Forelimb muscle (tissue), 1 donor: Measurements from ENCODE around the gene EPN2. TPM values are rescaled to one million over a fixed set of nuclear protein-coding genes. Genes with fewer than 3 reads are reported as not detected.
"Not testable (repeated sequence)": the region's sequence is repeated elsewhere in the genome, so short reads cannot be mapped to it uniquely, and the experiment has no call there.

Experiments
- DNase-seq: peaks from one replicate; pipeline ENCODE4 v3.0.0-alpha.2; 2013; ENCODE audit warnings: low read depth
- polyA plus RNA-seq: library from polyadenylated mRNA; unstranded; fragments of 120-200 nt; gene quantifications from one replicate; pipeline ENCODE4 v1.2.1, GENCODE V29; 2013; ENCODE audit not compliant: insufficient read length

Gene EPN2
- polyA plus RNA-seq, 1 donor, result 21.6 TPM

DNA sequence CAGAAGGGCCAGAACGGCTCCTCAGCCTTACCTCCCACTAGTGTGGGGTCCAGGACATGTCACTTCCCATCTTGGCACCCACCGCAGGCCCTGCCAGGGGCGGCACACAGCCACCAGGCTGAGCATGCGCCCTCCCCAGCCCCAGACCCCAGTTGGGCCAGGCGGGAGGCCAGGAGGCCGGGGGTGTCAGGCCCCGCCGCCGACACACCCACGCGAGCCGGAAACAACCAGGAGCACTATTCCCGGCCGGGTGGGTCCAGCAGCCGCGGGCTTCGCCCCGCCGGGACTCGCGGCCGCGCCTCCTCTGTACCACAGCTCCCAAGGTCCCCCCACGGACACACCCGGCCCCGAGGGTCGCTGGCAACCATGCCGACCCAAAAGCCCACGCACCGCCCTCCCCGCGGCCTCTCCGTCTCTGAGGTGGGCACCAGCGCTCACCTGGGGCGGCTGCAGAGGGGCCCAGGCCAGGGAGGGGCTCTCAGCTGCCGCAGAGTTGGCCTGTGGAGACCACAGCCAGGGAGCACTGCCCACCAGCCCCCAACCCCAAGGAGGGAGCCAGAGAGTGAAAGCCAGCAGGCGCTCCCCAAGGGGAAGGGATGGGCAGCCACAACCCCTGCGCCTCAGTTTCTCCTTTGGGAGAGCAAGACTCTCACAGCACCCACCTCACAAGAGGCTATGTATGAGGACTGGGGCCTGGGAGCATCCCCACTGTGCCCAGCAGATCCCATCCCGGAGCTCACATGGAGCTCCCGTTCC, 107.3 kb downstream of the EPN2 start:
- no peak for DNase-seq

GRCh38 chr17:19345067-19345460, 107.9 kb downstream of the EPN2 start:
- no peak for DNase-seq

GRCh38 chr17:19345486-19346350, 108.6 kb downstream of the EPN2 start:
- DNase-seq, result no peak

DNA sequence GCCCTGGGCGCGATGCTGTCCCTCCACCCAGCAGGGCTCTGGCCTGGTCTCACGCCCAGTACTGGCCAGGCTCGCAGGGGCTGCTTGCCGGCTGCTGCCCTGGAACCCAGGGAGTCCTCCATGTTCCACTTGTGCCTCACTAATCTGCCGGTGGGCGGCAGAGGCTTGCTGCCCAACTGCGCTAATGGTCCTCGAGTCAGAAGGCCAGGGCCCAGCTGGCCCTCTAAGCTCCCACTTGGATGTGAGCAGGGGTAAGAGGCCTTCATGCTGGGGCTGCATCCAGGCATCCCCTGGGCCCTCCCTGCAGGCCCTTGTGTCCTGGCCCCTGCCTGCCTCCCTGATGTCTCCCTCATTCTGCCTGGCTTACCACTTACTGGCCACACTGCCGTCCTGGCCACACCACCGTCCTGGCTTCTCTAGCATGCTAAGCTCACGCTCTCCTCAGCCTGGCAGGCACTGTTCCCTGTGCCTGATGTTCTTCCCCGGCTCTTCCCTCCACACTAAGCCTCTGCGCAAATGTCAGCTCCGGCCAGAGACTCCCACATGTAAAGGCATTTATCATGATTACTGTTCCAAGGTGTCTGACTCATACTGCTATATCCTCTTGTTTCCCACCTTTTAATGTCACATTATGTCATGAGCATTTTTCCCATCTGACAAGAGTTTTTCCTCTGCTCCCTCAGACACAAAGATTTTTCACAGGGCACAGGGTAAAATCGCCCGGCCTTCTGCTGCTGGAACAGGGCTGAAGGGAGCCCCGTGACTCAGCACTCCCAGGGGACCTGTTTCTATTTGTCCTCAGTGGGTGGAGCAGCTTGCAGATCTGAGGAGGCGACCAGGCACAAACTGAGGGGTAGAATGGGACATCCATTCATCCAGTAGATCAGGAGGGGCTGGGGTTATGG, 109.4 kb downstream of the EPN2 start:
- peak; percentile 46 for DNase-seq

DNA sequence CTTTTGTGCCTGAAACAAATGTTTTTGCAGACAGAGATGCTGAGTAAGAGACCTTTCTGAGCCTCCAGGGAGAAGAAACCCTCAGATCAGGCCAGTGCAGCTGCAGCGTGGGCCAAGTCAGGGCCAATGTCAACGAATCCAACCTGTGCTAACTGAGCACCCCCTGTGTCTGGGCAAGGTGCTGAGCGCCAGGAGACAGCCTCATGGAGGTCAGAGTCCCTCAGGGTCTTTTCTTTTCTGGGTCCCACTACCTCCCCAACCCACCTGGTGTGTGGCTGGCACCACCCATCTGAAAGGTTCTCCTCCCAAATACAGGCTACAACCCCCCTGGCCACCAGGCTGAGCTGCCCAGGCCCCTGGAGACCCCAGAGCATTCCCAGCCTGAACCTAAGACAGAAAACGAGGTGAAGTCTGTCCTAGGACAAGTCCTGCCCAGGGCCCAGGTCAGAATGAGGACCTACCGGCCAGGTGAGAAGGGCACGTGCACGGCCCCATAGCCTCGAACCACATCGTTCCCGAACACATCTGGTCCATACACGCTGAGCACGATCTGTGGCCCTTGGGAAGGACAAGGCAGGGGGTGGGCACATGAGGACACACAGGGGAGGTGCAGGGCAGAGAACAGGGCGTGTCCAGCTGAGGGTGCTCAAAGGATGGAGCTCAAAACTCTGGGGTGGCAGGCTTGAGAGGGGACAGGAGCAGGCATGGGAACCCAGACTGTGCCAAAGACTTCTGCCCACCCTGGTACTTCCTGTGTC, 110.3 kb downstream of the EPN2 start:
- DNase-seq, result no peak

GRCh38 chr17:19348081-19348650, 111.0 kb downstream of the EPN2 start:
- no peak for DNase-seq

GRCh38 chr17:19348806-19349205, 111.6 kb downstream of the EPN2 start:
- no peak for DNase-seq

DNA sequence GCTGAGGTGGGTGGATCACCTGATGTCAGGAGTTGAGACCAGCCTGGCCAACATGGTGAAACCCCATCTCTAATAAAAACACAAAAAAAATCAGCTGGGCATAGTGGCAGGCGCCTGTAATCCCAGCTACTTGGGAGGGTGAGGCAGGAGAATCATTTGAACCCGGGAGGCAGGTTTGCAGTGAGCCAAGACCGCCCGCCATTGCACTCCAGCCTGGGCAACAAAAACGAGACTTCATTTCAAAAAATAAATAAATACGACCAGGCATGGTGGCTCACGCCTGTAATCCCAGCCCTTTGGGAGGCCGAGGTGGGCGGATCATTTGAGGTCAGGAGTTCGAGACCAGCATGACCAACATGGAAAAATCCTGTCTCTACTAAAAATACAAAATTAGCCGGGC, 116.2 kb downstream of the EPN2 start:
- not testable (repeated sequence) for DNase-seq

DNA sequence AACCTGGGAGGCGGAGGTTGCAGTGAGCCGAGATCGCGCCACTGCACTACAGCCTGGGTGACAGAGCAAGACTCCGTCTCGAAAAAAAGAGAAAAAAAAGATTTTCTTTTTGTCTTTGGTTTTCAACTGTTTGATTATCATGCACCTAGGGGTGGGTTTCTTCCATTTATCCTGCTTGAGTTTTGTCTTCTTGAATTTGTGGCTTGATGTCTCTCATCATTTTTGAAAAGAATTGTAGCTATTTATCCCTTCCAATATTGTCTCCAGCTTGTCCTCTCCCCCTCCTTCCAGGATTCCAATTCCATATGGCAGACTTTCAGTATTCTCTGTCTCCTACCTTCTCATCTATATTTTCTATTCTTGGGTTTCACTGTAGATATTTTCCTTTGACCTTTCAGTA, 117.6 kb downstream of the EPN2 start:
- DNase-seq, result no peak

- DNase-seq, result no peak
These were observed 120.2 kb downstream of the EPN2 start for GRCh38 chr17:19357351-19357750.

- no peak for DNase-seq
These were observed 120.6 kb downstream of the EPN2 start for GRCh38 chr17:19357761-19358160.

- DNase-seq, result no peak
These were observed 122.0 kb downstream of the EPN2 start for GRCh38 chr17:19359151-19359550.

DNA sequence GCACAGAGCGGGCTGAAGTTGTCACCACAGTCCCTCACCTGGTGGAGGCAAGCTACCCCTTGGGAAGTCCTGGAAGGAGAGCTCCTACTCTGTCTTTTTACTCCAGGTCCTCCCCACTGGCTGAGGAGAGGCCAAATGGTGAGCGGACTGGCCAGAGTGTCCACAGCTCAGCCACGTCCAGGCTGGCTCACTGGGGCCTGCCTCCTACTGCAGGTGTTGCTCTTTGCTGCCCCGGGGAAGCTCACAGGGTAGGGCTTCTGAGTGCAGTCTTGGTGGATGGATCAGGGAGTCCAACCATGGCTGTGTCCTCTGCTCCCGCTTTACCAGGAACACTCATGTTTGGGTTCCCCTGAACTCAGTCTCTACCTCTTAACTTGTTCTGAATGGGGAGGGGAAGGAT, 122.7 kb downstream of the EPN2 start:
- DNase-seq, result no peak

DNA sequence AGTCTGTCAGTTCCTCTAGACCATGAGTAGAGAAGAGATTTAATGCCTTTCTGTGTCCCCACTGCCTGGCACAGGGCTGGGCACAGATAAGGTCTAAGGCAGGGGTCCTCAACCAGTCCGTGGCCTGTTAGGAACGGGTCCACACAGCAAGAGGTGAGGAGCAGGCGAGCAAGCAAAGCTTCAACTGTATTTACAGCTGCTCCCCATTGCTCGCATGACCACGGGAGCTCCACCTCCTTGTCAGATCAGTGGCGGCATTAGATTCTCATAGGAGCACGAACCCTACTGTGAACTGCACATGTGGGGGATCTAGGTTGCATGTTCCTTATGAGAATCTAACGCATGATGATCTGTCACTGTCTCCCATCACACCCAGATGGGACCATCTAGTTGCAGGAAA, 123.6 kb downstream of the EPN2 start:
- no peak for DNase-seq

GRCh38 chr17:19361326-19361725, 124.2 kb downstream of the EPN2 start:
- no peak for DNase-seq

DNA sequence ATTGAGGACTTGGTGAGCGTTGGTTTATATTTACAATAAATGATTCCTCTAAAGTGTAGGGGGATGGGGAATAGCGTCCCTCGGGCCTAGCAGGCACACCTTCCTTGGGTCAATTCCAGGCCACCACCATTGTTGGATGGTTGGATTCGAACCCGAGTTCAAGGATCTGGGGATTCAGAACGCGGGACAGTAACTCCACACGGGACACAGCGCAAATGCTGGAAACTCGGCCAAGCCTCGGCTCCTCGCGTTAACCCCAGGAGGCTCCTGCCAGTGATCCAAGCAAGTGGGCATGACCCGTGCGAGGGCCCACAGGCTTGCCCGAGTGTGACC, 124.7 kb downstream of the EPN2 start:
- DNase-seq, result no peak

DNA sequence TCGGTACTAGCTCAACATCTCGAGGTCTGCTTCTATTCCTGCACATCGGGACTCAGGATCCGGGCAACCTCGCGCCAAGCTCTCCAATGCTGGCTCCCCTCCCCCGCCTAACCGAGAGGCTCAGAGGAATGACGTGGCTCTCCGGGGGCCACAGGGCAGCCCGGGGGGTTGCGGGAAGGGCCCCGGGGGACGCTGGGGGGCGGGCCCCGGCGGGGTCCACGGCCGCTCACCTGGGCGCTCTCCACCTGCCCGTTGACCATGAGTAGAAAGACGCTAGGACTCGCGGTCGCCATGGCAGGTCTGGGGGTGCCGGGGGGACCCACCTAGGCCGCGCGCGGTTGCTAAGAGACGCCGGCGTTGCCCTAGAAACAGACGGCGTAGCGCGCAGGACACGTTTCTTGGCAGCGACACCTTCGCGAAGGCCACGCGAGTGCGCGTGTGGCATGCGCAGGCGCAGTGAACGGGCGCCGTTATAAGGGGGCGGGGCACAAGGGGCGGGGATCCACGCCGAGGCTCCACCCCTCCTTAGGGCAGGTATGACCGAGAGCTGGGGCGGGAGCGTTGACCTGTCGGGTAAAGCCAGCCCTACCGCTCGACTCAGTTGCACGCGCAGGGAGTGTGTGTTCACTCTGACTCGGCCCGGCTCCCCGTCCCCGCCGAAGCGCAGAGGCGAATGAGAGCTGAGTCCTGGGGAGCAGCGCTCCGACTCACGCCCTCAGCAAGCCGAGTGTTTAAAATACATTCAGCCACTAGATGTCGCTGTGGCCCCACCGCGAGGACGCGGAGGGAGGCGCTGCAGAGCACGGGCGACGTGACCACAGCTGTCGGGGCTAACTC, 125.3 kb downstream of the EPN2 start, which contains the start of gene B9D1:
TSS of gene B9D1 (minus strand) at position 447 of the 837 bp plus-strand sequence. CDS start at position 293, 154 bp downstream.
- DNase-seq, result peak; percentile 67

- DNase-seq, result no peak
These were observed 125.9 kb downstream of the EPN2 start for GRCh38 chr17:19363114-19363438.

DNA sequence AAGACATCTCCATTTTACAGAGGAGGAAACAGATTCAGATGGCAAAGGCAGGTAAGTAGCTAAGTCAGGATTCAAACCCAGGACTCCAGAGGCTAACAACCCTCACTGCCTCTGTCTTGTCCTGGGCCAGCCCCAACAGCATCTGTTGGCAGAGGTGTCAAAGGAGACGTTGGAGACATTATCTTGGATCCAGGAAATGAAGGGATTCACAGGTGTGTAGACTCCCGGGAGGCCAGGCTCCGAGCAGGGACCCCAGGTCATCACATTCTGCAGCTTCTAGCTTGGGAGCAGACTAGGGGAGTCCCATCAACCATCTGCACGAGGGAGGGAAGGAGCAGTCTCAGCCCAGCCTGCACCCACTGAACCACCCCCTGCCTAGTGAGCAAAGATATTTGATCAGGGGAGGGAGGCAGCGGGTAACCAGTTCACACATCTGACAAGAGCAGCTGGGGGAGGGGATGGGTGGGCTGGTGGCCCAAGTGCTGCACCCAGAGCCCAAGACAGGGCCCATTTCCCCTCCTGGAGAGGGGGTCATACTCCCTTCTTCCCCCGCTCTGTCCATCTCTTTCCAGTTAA, 126.4 kb downstream of the EPN2 start:
- no peak for DNase-seq
